Spleen (tissue), 7 donors: ENCODE results near the gene SAMD14.

Experiments used
- CTCF ChIP-seq, 11 experiments: fragments of 200-600 bp in 7 of 11; fragments of 450-650 bp in 4 of 11; sonication (generic) in 4 of 11; IDR thresholded peaks in 8 of 11; conservative IDR thresholded peaks in 3 of 11; 1 replicate in 7 of 11; 2 replicates in 4 of 11; pipeline versions ENCODE4 v1.4.0 to v1.8.0; 2016 to 2021; ENCODE audit warnings: antibody characterized with exemption in 11 of 11, inconsistent platforms in 4 of 11, mild to moderate bottlenecking in 1 of 11
- POLR2A ChIP-seq, 3 donors: fragments of 450-650 bp; IDR thresholded peaks; one replicate each; pipeline ENCODE4 v1.5.1; 2017; ENCODE audit warnings: antibody characterized with exemption in 3 of 3, mild to moderate bottlenecking in 1 of 3
- POLR2AphosphoS5 ChIP-seq, 3 donors: sonication (generic); formaldehyde crosslinking; IDR thresholded peaks; one replicate each; pipeline ENCODE4 v1.5.1; 2017; ENCODE audit warnings: antibody characterized with exemption in 3 of 3
- donor health status: DM: no; HTN: no; CAD: no; lungs with moderate emphysema.
- donor health status: DM: no; HTN: no; CAD: no.
- donor health status: DM: no; HTN: no; CAD: no.

- TF ChIP-seq CTCF (IDR thresholded peaks at IDR 0.05 in 8 of 11, conservative IDR thresholded peaks at IDR 0.05 in 3 of 11) = no peak
- no peak for TF ChIP-seq POLR2A (IDR thresholded peaks at IDR 0.05)
- no peak for TF ChIP-seq POLR2AphosphoS5 (IDR thresholded peaks at IDR 0.05)
These were observed 53.2 kb downstream of the SAMD14 start for GRCh38 chr17:50076591-50077235.
